ENCODE measurements around the gene EFCAB5.
A peak's percentile ranks its signal among the peaks of the same experiment; 100 is the strongest.
"Not testable (repeated sequence)": the region's sequence is repeated elsewhere in the genome, so short reads cannot be mapped to it uniquely, and the experiment has no call there.

Gene EFCAB5

GRCh38 chr17:29930409-29931010, 10.9 kb upstream of the EFCAB5 start:
- Histone ChIP-seq H3K4me1 (peaks cover 0 to 21% (median 13%) of the 10 kb centered on the region in 4 donors), H3K27me3 (no peaks in the 10 kb centered on the region), H3K27ac (peak overlapping the region; percentile 84 to 88), H3K36me3 (no peaks in the 10 kb centered on the region), H3K4me3 (peak overlapping the region; percentile 77 to 98), H3K9me3 (no peaks in the 10 kb centered on the region)
- intact Hi-C loops (cut with DNase I; ENCODE audit: low total_unique reads): loop anchor here (5.0 to 10.0 kb wide), 2 partner anchors 123 to 164 kb away; no protein-coding TSS in a partner anchor
- no peak for TF ChIP-seq CTCF (IDR thresholded peaks at IDR 0.05)
- no peak for DNase-seq

GRCh38 chr17:29931231-29931932, 10.1 kb upstream of the EFCAB5 start:
- Histone ChIP-seq H3K27ac (no peak overlapping the region), H3K4me1 (peaks cover 0 to 21% (median 13%) of the 10 kb centered on the region in 4 donors), H3K36me3 (no peaks in the 10 kb centered on the region), H3K4me3 (peak overlapping the region; percentile 77 to 98), H3K9me3 (no peaks in the 10 kb centered on the region), H3K27me3 (no peaks in the 10 kb centered on the region)
- peak; percentile 60 to 67 for DNase-seq
- intact Hi-C loops (cut with DNase I; ENCODE audit: low total_unique reads): loop anchor here (5.0 to 10.0 kb wide), 2 partner anchors 124 to 163 kb away; no protein-coding TSS in a partner anchor
- peak; percentile 81 to 83 for TF ChIP-seq CTCF (IDR thresholded peaks at IDR 0.05)

- no peak overlapping the region for H3K27ac ChIP-seq
- no peak for DNase-seq
- intact Hi-C loops (cut with DNase I; ENCODE audit: low total_unique reads): loop anchor here (5.0 to 10.0 kb wide), 2 partner anchors 126 to 161 kb away; no protein-coding TSS in a partner anchor
Measured at GRCh38 chr17:29933379-29933778, 8.1 kb upstream of the EFCAB5 start.

GRCh38 chr17:29935909-29936308, 5.5 kb upstream of the EFCAB5 start:
- H3K36me3 ChIP-seq, H3K27me3 ChIP-seq, H3K27ac ChIP-seq, DNase-seq, H3K4me1 ChIP-seq, H3K9me3 ChIP-seq, H3K4me3 ChIP-seq: not testable (repeated sequence)
- intact Hi-C loops (cut with DNase I; ENCODE audit: low total_unique reads): loop anchor here (10.0 kb wide), 1 partner anchor 159 kb away; no protein-coding TSS in a partner anchor

More at GRCh38 chr17:29933379-29933778, 8.1 kb upstream of the EFCAB5 start:
- no peaks in the 10 kb centered on the region for H3K9me3 ChIP-seq
- peaks cover 0 to 19% (median 12%) of the 10 kb centered on the region in 4 donors for H3K4me1 ChIP-seq
- no peaks in the 10 kb centered on the region for H3K36me3 ChIP-seq
- TF ChIP-seq CTCF (IDR thresholded peaks at IDR 0.05): no peak
- no peak overlapping the region for H3K4me3 ChIP-seq
- no peaks in the 10 kb centered on the region for H3K27me3 ChIP-seq

- no peak for DNase-seq
- H3K27ac ChIP-seq: no peak overlapping the region
- H3K27me3 ChIP-seq: no peaks in the 10 kb centered on the region
- no peaks in the 10 kb centered on the region for H3K9me3 ChIP-seq
- no peaks in the 10 kb centered on the region for H3K36me3 ChIP-seq
- TF ChIP-seq CTCF (IDR thresholded peaks at IDR 0.05): no peak
- intact Hi-C loops (cut with DNase I; ENCODE audit: low total_unique reads): loop anchor here (10.0 kb wide), 1 partner anchor 158 kb away; no protein-coding TSS in a partner anchor
- H3K4me1 ChIP-seq: no peaks in the 10 kb centered on the region
- no peak overlapping the region for H3K4me3 ChIP-seq
Measured at GRCh38 chr17:29936724-29937123, 4.7 kb upstream of the EFCAB5 start.

GRCh38 chr17:29945281-29945680, 3.8 kb downstream of the EFCAB5 start:
- Histone ChIP-seq H3K4me3 (no peak overlapping the region), H3K9me3 (no peaks in the 10 kb centered on the region), H3K36me3 (no peaks in the 10 kb centered on the region), H3K4me1 (no peaks in the 10 kb centered on the region), H3K27me3 (no peaks in the 10 kb centered on the region), H3K27ac (no peak overlapping the region)
- intact Hi-C loops (cut with DNase I; ENCODE audit: low total_unique reads): no loop called here
- TF ChIP-seq CTCF (IDR thresholded peaks at IDR 0.05): no peak
- no peak for DNase-seq

All from tibial artery (tissue), 4 donors.